Astrocyte (in vitro differentiated cells and primary cell): Measurements from ENCODE around the gene PBOV1. TPM values are rescaled to one million over a fixed set of nuclear protein-coding genes. Genes with fewer than 3 reads are reported as not detected.

Source experiments
- DNase-seq: peaks from one replicate; pipeline ENCODE4 v3.0.0-alpha.2; 2010; ENCODE audit warnings: low read depth
- FAIRE-seq: peaks from 2 replicates; lab custom pipeline; 2011; peaks lifted over from hg19 to GRCh38; lab: Jason Lieb, UNC
- H2AFZ ChIP-seq: 2 replicates; pipeline ENCODE4 v1.6.0; 2012; ENCODE audit warnings: low read depth, low read length, inconsistent platforms
- H3K27ac ChIP-seq: 2 replicates; pipeline ENCODE4 v1.5.1; 2011; ENCODE audit warnings: low read depth, low read length, inconsistent platforms
- H3K27me3 ChIP-seq: 2 replicates; pipeline ENCODE4 v1.6.0; 2011; ENCODE audit warnings: low read length, inconsistent platforms; ENCODE audit not compliant: insufficient read depth
- H3K36me3 ChIP-seq: 2 replicates; pipeline ENCODE4 v1.5.1; 2011; ENCODE audit warnings: low read length, inconsistent platforms; ENCODE audit not compliant: insufficient read depth
- H3K4me1 ChIP-seq: 2 replicates; pipeline ENCODE4 v1.5.1; 2011; ENCODE audit warnings: low read length, inconsistent platforms; ENCODE audit not compliant: insufficient read depth
- H3K4me2 ChIP-seq: 2 replicates; pipeline ENCODE4 v1.6.0; 2012; ENCODE audit warnings: low read length, inconsistent platforms
- H3K4me3 ChIP-seq: 2 replicates; pipeline ENCODE4 v1.5.1; 2011; ENCODE audit warnings: low read depth, mild to moderate bottlenecking, low read length, inconsistent platforms; ENCODE audit not compliant: insufficient read depth
- H3K79me2 ChIP-seq: 2 replicates; pipeline ENCODE4 v1.6.0; 2012; ENCODE audit warnings: mild to moderate bottlenecking, low read length, inconsistent platforms; ENCODE audit not compliant: insufficient read depth
- H3K9ac ChIP-seq: 2 replicates; pipeline ENCODE4 v1.6.0; 2012; ENCODE audit warnings: mild to moderate bottlenecking, low read length, inconsistent platforms
- H3K9me3 ChIP-seq: 2 replicates; pipeline ENCODE4 v1.5.1; 2012; ENCODE audit warnings: low read depth, mild to moderate bottlenecking, low read length, inconsistent platforms; ENCODE audit not compliant: insufficient read depth
- H4K20me1 ChIP-seq: 2 replicates; pipeline ENCODE4 v1.6.0; 2012; ENCODE audit warnings: low read length, inconsistent platforms; ENCODE audit not compliant: insufficient read depth
- H3K27ac Mint-ChIP-seq: one replicate; pipeline ENCODE4 v1.8.0; 2021; ENCODE audit warnings: mild to moderate bottlenecking, mixed read lengths; ENCODE audit not compliant: unreplicated experiment
- H3K27me3 Mint-ChIP-seq: one replicate; pipeline ENCODE4 v1.8.0; 2021; ENCODE audit warnings: low read depth, mixed read lengths; ENCODE audit not compliant: unreplicated experiment
- H3K36me3 Mint-ChIP-seq: one replicate; pipeline ENCODE4 v1.8.0; 2021; ENCODE audit warnings: low read depth, mixed read lengths; ENCODE audit not compliant: unreplicated experiment
- H3K4me1 Mint-ChIP-seq: one replicate; pipeline ENCODE4 v1.8.0; 2021; ENCODE audit warnings: low read depth, mixed read lengths; ENCODE audit not compliant: unreplicated experiment
- H3K4me3 Mint-ChIP-seq: one replicate; pipeline ENCODE4 v1.8.0; 2021; ENCODE audit warnings: mild to moderate bottlenecking, moderate library complexity, mixed read lengths; ENCODE audit not compliant: unreplicated experiment
- H3K9me3 Mint-ChIP-seq: one replicate; pipeline ENCODE4 v1.8.0; 2021; ENCODE audit warnings: mild to moderate bottlenecking, mixed read lengths; ENCODE audit not compliant: unreplicated experiment
- CTCF ChIP-seq: IDR thresholded peaks from 2 replicates; pipeline ENCODE4 v1.5.1; 2011; ENCODE audit warnings: low read depth, mild to moderate bottlenecking, inconsistent platforms, low read length, moderate library complexity; ENCODE audit not compliant: insufficient read depth
- EZH2 ChIP-seq: IDR thresholded peaks from 2 replicates; pipeline ENCODE4 v1.6.1; 2012; ENCODE audit warnings: mild to moderate bottlenecking, low read length, inconsistent platforms; ENCODE audit not compliant: insufficient read depth
- total RNA-seq: library from RNA; stranded (reverse); gene quantifications from 2 replicates; pipeline ENCODE4 v1.2.1, GENCODE V29; 2021

PBOV1 gene
- total RNA-seq, 1 donor from 2014 or later, result not detected

DNA sequence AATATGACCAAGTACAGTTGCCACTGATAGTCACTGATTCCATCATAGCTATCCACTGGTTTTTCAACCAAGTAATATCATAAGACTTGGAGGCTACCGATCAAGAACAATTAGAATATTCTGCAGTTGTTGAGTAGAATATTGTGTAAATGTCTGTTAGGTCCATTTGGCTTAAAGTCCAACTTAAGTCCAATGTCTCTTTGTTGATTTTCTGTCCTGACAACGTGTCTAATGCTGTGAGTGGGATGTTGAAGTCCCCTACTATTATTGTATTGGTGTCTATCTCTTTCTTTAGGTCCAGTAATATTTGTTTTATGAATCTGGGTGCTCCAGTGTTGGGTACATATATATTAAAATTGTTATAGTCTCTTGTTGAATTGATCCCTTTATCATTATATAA lies 42.7 kb downstream of the PBOV1 start:
- H2AFZ ChIP-seq, result no peak overlapping the region
- no peaks in the 10 kb centered on the region for H3K79me2 ChIP-seq
- no peaks in the 10 kb centered on the region for H3K9me3 ChIP-seq
- no peaks in the 10 kb centered on the region for H3K4me1 ChIP-seq
- no peak overlapping the region for H3K27ac ChIP-seq
- DNase-seq (no peak), FAIRE-seq (no peak)
- no peak overlapping the region for H3K9ac ChIP-seq
- H4K20me1 ChIP-seq, result no peaks in the 10 kb centered on the region
- Mint-ChIP-seq H3K27me3 (no peaks in the 10 kb centered on the region), H3K27ac (no peak overlapping the region), H3K9me3 (peaks cover 20% of the 10 kb centered on the region), H3K4me1 (no peaks in the 10 kb centered on the region), H3K36me3 (peaks cover 2% of the 10 kb centered on the region), H3K4me3 (no peak overlapping the region)
- no peak for TF ChIP-seq CTCF
- TF ChIP-seq EZH2, result no peak
- no peaks in the 10 kb centered on the region for H3K27me3 ChIP-seq
- H3K4me3 ChIP-seq, result no peak overlapping the region
- no peaks in the 10 kb centered on the region for H3K36me3 ChIP-seq
- no peak overlapping the region for H3K4me2 ChIP-seq

Other genes with a start within 250 kb of the PBOV1 start
- 36.4 and 43.1 TPM in 2 replicates for gene PERP, start 111.1 kb downstream of the PBOV1 start, total RNA-seq
- gene ARFGEF3, start 56.6 kb downstream of the PBOV1 start, total RNA-seq, result 1.5 and 1.9 TPM in 2 replicates
- gene SMIM28, start 159.4 kb upstream of the PBOV1 start, total RNA-seq, result not detected in 2 replicates
- 32.6 and 40.5 TPM in 2 replicates for gene HEBP2, start 185.7 kb upstream of the PBOV1 start, total RNA-seq